Measurements from ENCODE around the gene RPTOR.
A peak's percentile ranks its signal among the peaks of the same experiment; 100 is the strongest.

RPTOR gene

GRCh38 chr17:80862978-80863377 is 318.3 kb downstream of the RPTOR start:
- peak overlapping the region; percentile 43 for H3K27ac Mint-ChIP-seq
- peaks cover 31% of the 10 kb centered on the region for H3K4me1 Mint-ChIP-seq (ENCODE audit: low read depth)
- no peaks in the 10 kb centered on the region for H3K27me3 Mint-ChIP-seq
- H3K9me3 Mint-ChIP-seq, result no peaks in the 10 kb centered on the region
- peaks cover 67% of the 10 kb centered on the region for H3K36me3 Mint-ChIP-seq (ENCODE audit: low read depth)
- no peak overlapping the region for H3K4me3 Mint-ChIP-seq
- intact Hi-C loops (cut with micrococcal nuclease), result no loop called here

- intact Hi-C loops (cut with micrococcal nuclease), result no loop called here
- Mint-ChIP-seq H3K4me1 (ENCODE audit: low read depth) (peaks cover 25% of the 10 kb centered on the region), H3K36me3 (ENCODE audit: low read depth) (peaks cover 62% of the 10 kb centered on the region), H3K27me3 (no peaks in the 10 kb centered on the region), H3K27ac (no peak overlapping the region), H3K9me3 (no peaks in the 10 kb centered on the region), H3K4me3 (no peak overlapping the region)
These were observed 319.0 kb downstream of the RPTOR start for GRCh38 chr17:80863626-80864025.

GRCh38 chr17:80864751-80865150 is 320.1 kb downstream of the RPTOR start:
- no peak overlapping the region for H3K4me3 Mint-ChIP-seq
- H3K4me1 Mint-ChIP-seq (ENCODE audit: low read depth), result peaks cover 27% of the 10 kb centered on the region
- H3K36me3 Mint-ChIP-seq (ENCODE audit: low read depth), result peaks cover 51% of the 10 kb centered on the region
- intact Hi-C loops (cut with micrococcal nuclease), result loop anchor here (5.0 kb wide), 1 partner anchor 113 kb away; no protein-coding TSS in a partner anchor
- H3K9me3 Mint-ChIP-seq, result no peaks in the 10 kb centered on the region
- peaks cover 6% of the 10 kb centered on the region for H3K27me3 Mint-ChIP-seq
- no peak overlapping the region for H3K27ac Mint-ChIP-seq

- H3K27ac Mint-ChIP-seq, result no peak overlapping the region
- peaks cover 39% of the 10 kb centered on the region for H3K36me3 Mint-ChIP-seq (ENCODE audit: low read depth)
- H3K27me3 Mint-ChIP-seq, result peaks cover 6% of the 10 kb centered on the region
- intact Hi-C loops (cut with micrococcal nuclease), result loop anchor here (2.0 to 5.0 kb wide), 2 partner anchors 33 to 111 kb away; no protein-coding TSS in a partner anchor
- H3K4me3 Mint-ChIP-seq, result no peak overlapping the region
- H3K4me1 Mint-ChIP-seq (ENCODE audit: low read depth), result peaks cover 29% of the 10 kb centered on the region
- no peaks in the 10 kb centered on the region for H3K9me3 Mint-ChIP-seq
These were observed 321.6 kb downstream of the RPTOR start for GRCh38 chr17:80866050-80866793.

- Mint-ChIP-seq H3K4me3 (no peak overlapping the region), H3K27ac (no peak overlapping the region), H3K9me3 (no peaks in the 10 kb centered on the region), H3K27me3 (peaks cover 8% of the 10 kb centered on the region), H3K36me3 (ENCODE audit: low read depth) (peaks cover 27% of the 10 kb centered on the region), H3K4me1 (ENCODE audit: low read depth) (peaks cover 40% of the 10 kb centered on the region)
- intact Hi-C loops (cut with micrococcal nuclease), result loop anchor here (5.0 kb wide), 1 partner anchor 109 kb away; no protein-coding TSS in a partner anchor
These were observed 323.5 kb downstream of the RPTOR start for GRCh38 chr17:80868022-80868609.

GRCh38 chr17:80869481-80870145 is 325.0 kb downstream of the RPTOR start:
- Mint-ChIP-seq H3K36me3 (ENCODE audit: low read depth) (peaks cover 14% of the 10 kb centered on the region), H3K4me3 (no peak overlapping the region), H3K27me3 (peaks cover 8% of the 10 kb centered on the region), H3K4me1 (ENCODE audit: low read depth) (peaks cover 50% of the 10 kb centered on the region), H3K9me3 (no peaks in the 10 kb centered on the region), H3K27ac (no peak overlapping the region)
- intact Hi-C loops (cut with micrococcal nuclease), result loop anchor here (5.0 kb wide), 1 partner anchor 108 kb away; no protein-coding TSS in a partner anchor

- intact Hi-C loops (cut with micrococcal nuclease), result no loop called here
- no peaks in the 10 kb centered on the region for H3K9me3 Mint-ChIP-seq
- peaks cover 8% of the 10 kb centered on the region for H3K27me3 Mint-ChIP-seq
- peaks cover 50% of the 10 kb centered on the region for H3K4me1 Mint-ChIP-seq (ENCODE audit: low read depth)
- peaks cover 16% of the 10 kb centered on the region for H3K36me3 Mint-ChIP-seq (ENCODE audit: low read depth)
- H3K4me3 Mint-ChIP-seq, result no peak overlapping the region
- peak overlapping the region; percentile 43 for H3K27ac Mint-ChIP-seq
These were observed 325.8 kb downstream of the RPTOR start for GRCh38 chr17:80870401-80870800.

- no peak overlapping the region for H3K4me3 Mint-ChIP-seq
- H3K9me3 Mint-ChIP-seq, result no peaks in the 10 kb centered on the region
- H3K36me3 Mint-ChIP-seq (ENCODE audit: low read depth), result peaks cover 21% of the 10 kb centered on the region
- peaks cover 50% of the 10 kb centered on the region for H3K4me1 Mint-ChIP-seq (ENCODE audit: low read depth)
- intact Hi-C loops (cut with micrococcal nuclease), result no loop called here
- H3K27me3 Mint-ChIP-seq, result peaks cover 8% of the 10 kb centered on the region
- peak overlapping the region; percentile 43 for H3K27ac Mint-ChIP-seq
These were observed 326.7 kb downstream of the RPTOR start for GRCh38 chr17:80871341-80871740.

- H3K4me1 Mint-ChIP-seq (ENCODE audit: low read depth), result peaks cover 54% of the 10 kb centered on the region
- no peak overlapping the region for H3K4me3 Mint-ChIP-seq
- H3K27ac Mint-ChIP-seq, result peak overlapping the region; percentile 43
- H3K9me3 Mint-ChIP-seq, result no peaks in the 10 kb centered on the region
- H3K36me3 Mint-ChIP-seq (ENCODE audit: low read depth), result peaks cover 28% of the 10 kb centered on the region
- H3K27me3 Mint-ChIP-seq, result peaks cover 8% of the 10 kb centered on the region
- intact Hi-C loops (cut with micrococcal nuclease), result no loop called here
These were observed 327.4 kb downstream of the RPTOR start for GRCh38 chr17:80872001-80872500.

- H3K27me3 Mint-ChIP-seq, result peaks cover 8% of the 10 kb centered on the region
- intact Hi-C loops (cut with micrococcal nuclease), result no loop called here
- no peak overlapping the region for H3K4me3 Mint-ChIP-seq
- peaks cover 27% of the 10 kb centered on the region for H3K36me3 Mint-ChIP-seq (ENCODE audit: low read depth)
- peak overlapping the region; percentile 12 for H3K27ac Mint-ChIP-seq
- no peaks in the 10 kb centered on the region for H3K9me3 Mint-ChIP-seq
- peaks cover 61% of the 10 kb centered on the region for H3K4me1 Mint-ChIP-seq (ENCODE audit: low read depth)
These were observed 328.1 kb downstream of the RPTOR start for GRCh38 chr17:80872501-80873306.

GRCh38 chr17:80873307-80873951 is 328.8 kb downstream of the RPTOR start:
- H3K4me3 Mint-ChIP-seq, result no peak overlapping the region
- no peaks in the 10 kb centered on the region for H3K9me3 Mint-ChIP-seq
- intact Hi-C loops (cut with micrococcal nuclease), result no loop called here
- peak overlapping the region; percentile 12 for H3K27ac Mint-ChIP-seq
- H3K27me3 Mint-ChIP-seq, result peaks cover 8% of the 10 kb centered on the region
- peaks cover 66% of the 10 kb centered on the region for H3K4me1 Mint-ChIP-seq (ENCODE audit: low read depth)
- H3K36me3 Mint-ChIP-seq (ENCODE audit: low read depth), result peaks cover 29% of the 10 kb centered on the region

GRCh38 chr17:80874866-80875445 is 330.3 kb downstream of the RPTOR start:
- Mint-ChIP-seq H3K9me3 (no peaks in the 10 kb centered on the region), H3K27me3 (peaks cover 2% of the 10 kb centered on the region), H3K27ac (no peak overlapping the region), H3K4me3 (no peak overlapping the region), H3K36me3 (ENCODE audit: low read depth) (peaks cover 29% of the 10 kb centered on the region), H3K4me1 (ENCODE audit: low read depth) (peaks cover 64% of the 10 kb centered on the region)
- intact Hi-C loops (cut with micrococcal nuclease), result no loop called here
